WERI-Rb-1 (cell line): ENCODE data around the gene DCLK1.
A peak's percentile ranks its signal among the peaks of the same experiment; 100 is the strongest.

Source experiments
- DNase-seq: peaks from one replicate; pipeline ENCODE4 v3.0.0-alpha.2; 2020
- H3K27ac ChIP-seq: fragments of 250-450 bp; sonication (Bioruptor Pico); 2 replicates; pipeline ENCODE4 v1.5.1; 2020; ENCODE audit warnings: mild to moderate bottlenecking, moderate library complexity
- H3K27me3 ChIP-seq: fragments of 250-450 bp; sonication (Bioruptor Pico); 2 replicates; pipeline ENCODE4 v1.5.1; 2021; ENCODE audit warnings: mild to moderate bottlenecking, low read depth, moderate library complexity; ENCODE audit not compliant: insufficient read depth, severe bottlenecking
- H3K36me3 ChIP-seq: fragments of 250-450 bp; sonication (Bioruptor Pico); 2 replicates; pipeline ENCODE4 v1.5.1; 2020; ENCODE audit warnings: mild to moderate bottlenecking, moderate library complexity
- H3K4me3 ChIP-seq: 2 replicates; pipeline ENCODE4 v1.5.1; 2011; ENCODE audit warnings: low read depth, mild to moderate bottlenecking, control low read depth, low read length
- H3K9me3 ChIP-seq: fragments of 250-450 bp; sonication (Bioruptor Pico); 2 replicates; pipeline ENCODE4 v1.5.1; 2021; ENCODE audit warnings: mild to moderate bottlenecking, moderate library complexity; ENCODE audit not compliant: severe bottlenecking
- CTCF ChIP-seq: IDR thresholded peaks from 2 replicates; pipeline ENCODE4 v1.5.1; 2011; ENCODE audit warnings: low read depth, mild to moderate bottlenecking, control low read depth, inconsistent platforms, low read length

Gene DCLK1

GRCh38 chr13:35818633-35819067, 312.5 kb downstream of the DCLK1 start:
- Histone ChIP-seq H3K9me3 (no peaks in the 10 kb centered on the region), H3K4me3 (no peak overlapping the region), H3K36me3 (no peaks in the 10 kb centered on the region), H3K27ac (no peak overlapping the region), H3K27me3 (no peaks in the 10 kb centered on the region)
- DNase-seq: no peak
- TF ChIP-seq CTCF: peak; percentile 39; the same call in 1 of the 2 replicates

- Histone ChIP-seq H3K4me3 (no peak overlapping the region), H3K27ac (no peak overlapping the region), H3K27me3 (no peaks in the 10 kb centered on the region), H3K36me3 (no peaks in the 10 kb centered on the region), H3K9me3 (no peaks in the 10 kb centered on the region)
- no peak for TF ChIP-seq CTCF
- DNase-seq: no peak
Measured at GRCh38 chr13:35817642-35818607, 313.3 kb downstream of the DCLK1 start.

GRCh38 chr13:35814605-35815011, 316.6 kb downstream of the DCLK1 start:
- no peak for DNase-seq
- Histone ChIP-seq H3K27ac (no peak overlapping the region), H3K4me3 (no peak overlapping the region), H3K36me3 (no peaks in the 10 kb centered on the region), H3K9me3 (no peaks in the 10 kb centered on the region), H3K27me3 (no peaks in the 10 kb centered on the region)
- TF ChIP-seq CTCF: no peak

GRCh38 chr13:35812736-35813135, 318.4 kb downstream of the DCLK1 start:
- Histone ChIP-seq H3K27ac (no peak overlapping the region), H3K9me3 (no peaks in the 10 kb centered on the region), H3K27me3 (no peaks in the 10 kb centered on the region), H3K4me3 (no peak overlapping the region), H3K36me3 (no peaks in the 10 kb centered on the region)
- DNase-seq: no peak
- TF ChIP-seq CTCF: no peak

GRCh38 chr13:35810321-35810720, 320.9 kb downstream of the DCLK1 start:
- TF ChIP-seq CTCF: no peak
- DNase-seq: no peak
- Histone ChIP-seq H3K4me3 (no peak overlapping the region), H3K9me3 (no peaks in the 10 kb centered on the region), H3K27me3 (no peaks in the 10 kb centered on the region), H3K27ac (no peak overlapping the region), H3K36me3 (no peaks in the 10 kb centered on the region)
